Gastrocnemius medialis (tissue), 4 donors: Measurements from ENCODE around the gene BIRC7. TPM values are rescaled to one million over a fixed set of nuclear protein-coding genes. Genes with fewer than 3 reads are reported as not detected.

Experiments
- ATAC-seq, 2 donors: fragments of 150-250 bp; one replicate each; pipeline ENCODE4 v1.9.1; 2016
- DNase-seq, 2 donors: peaks; one replicate each; pipeline ENCODE4 v3.0.0-alpha.2; 2019
- H3K27ac ChIP-seq, 4 donors: fragments of 200-600 bp; sonication (generic); 1 replicate in 1 of 4; 2 replicates in 3 of 4; pipeline ENCODE4 v1.5.1; 2016 to 2018; ENCODE audit warnings: mild to moderate bottlenecking in 2 of 4, moderate library complexity in 1 of 4
- H3K27me3 ChIP-seq, 3 donors: fragments of 200-600 bp; sonication (generic) in 2 of 3; 1 replicate in 1 of 3; 2 replicates in 2 of 3; pipeline versions ENCODE4 v1.5.1 to v1.6.0; 2016 to 2019; ENCODE audit warnings: mild to moderate bottlenecking in 1 of 3, moderate library complexity in 1 of 3
- H3K36me3 ChIP-seq, 2 donors: fragments of 200-600 bp; sonication (generic) in 1 of 2; one replicate each; pipeline ENCODE4 v1.5.1; 2017 to 2018
- H3K4me1 ChIP-seq, 2 donors: fragments of 200-600 bp; sonication (generic) in 1 of 2; one replicate each; pipeline ENCODE4 v1.5.1; 2016 to 2017; ENCODE audit warnings: mild to moderate bottlenecking in 2 of 2
- H3K4me3 ChIP-seq, 4 donors: fragments of 200-600 bp; sonication (generic) in 3 of 4; 1 replicate in 1 of 4; 2 replicates in 3 of 4; pipeline ENCODE4 v1.5.1; 2016 to 2019; ENCODE audit warnings: mild to moderate bottlenecking in 2 of 4
- H3K9me3 ChIP-seq, 3 donors: fragments of 200-600 bp; sonication (generic) in 2 of 3; 1 replicate in 1 of 3; 2 replicates in 2 of 3; pipeline ENCODE4 v1.5.1; 2016 to 2019
- POLR2A ChIP-seq, 2 donors: fragments of 450-650 bp; IDR thresholded peaks; one replicate each; pipeline ENCODE4 v1.6.1; 2017; ENCODE audit warnings: antibody characterized with exemption in 2 of 2, mild to moderate bottlenecking in 2 of 2, moderate library complexity in 2 of 2
- in situ Hi-C, 4 donors: fragments of 200-750 bp; cut with MboI; loops; one replicate each; pipeline versions ENCODE4 v1.15.0 to v1.8.0; 2017; ENCODE audit warnings: low sequenced_read_pairs in 4 of 4
- intact Hi-C: fragments of 100-400 bp; cut with DNase I; formaldehyde crosslinking; loops from one replicate; pipeline ENCODE4 v1.15.1; 2023; ENCODE audit warnings: low total_unique reads
- total RNA-seq, 4 donors: library from RNA; depleted of rRNA; stranded (reverse); fragments of >200 nt; gene quantifications; one replicate each; pipeline versions ENCODE4 v1.1.0 to v1.2.3, GENCODE V29; 2016
- TF ChIP-seq, protein P1 (sequence below), 5 experiments: fragments of 450-650 bp in 3 of 5; fragments of 200-600 bp in 2 of 5; sonication (generic) in 2 of 5; IDR thresholded peaks in 4 of 5; conservative IDR thresholded peaks in 1 of 5; 1 replicate in 4 of 5; 2 replicates in 1 of 5; pipeline ENCODE4 v1.5.1; 2016 to 2019; ENCODE audit warnings: antibody characterized with exemption in 5 of 5, mild to moderate bottlenecking in 3 of 5, moderate library complexity in 3 of 5

BIRC7 gene
- total RNA-seq, 4 donors from 2014 or later: not detected

DNA sequence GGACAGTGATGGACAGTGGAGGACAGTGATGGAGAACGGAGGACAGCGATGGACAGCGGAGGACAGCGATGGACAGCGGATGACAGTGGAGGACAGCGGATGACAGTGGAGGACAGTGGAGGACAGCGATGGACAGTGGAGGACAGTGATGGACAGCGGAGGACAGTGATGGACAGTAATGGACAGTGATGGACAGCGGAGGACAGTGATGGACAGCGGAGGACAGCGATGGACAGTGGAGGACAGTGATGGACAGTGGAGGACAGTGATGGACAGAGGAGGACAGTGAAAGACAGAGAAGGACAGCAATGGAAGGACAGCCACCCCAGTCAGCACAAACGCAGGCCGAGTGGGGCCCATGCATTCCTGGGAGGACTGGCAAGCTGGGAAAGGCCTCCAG, 21.9 kb downstream of the BIRC7 start:
- peaks cover 33 to 50% (median 41%) of the 10 kb centered on the region in 3 donors for H3K27me3 ChIP-seq
- H3K36me3 ChIP-seq: no peaks in the 10 kb centered on the region
- H3K27ac ChIP-seq: no peak overlapping the region
- no peaks in the 10 kb centered on the region for H3K4me1 ChIP-seq
- H3K4me3 ChIP-seq: no peak overlapping the region
- intact Hi-C loops (no loop called here), in situ Hi-C loops (no loop called here)
- TF ChIP-seq, protein P1, sequence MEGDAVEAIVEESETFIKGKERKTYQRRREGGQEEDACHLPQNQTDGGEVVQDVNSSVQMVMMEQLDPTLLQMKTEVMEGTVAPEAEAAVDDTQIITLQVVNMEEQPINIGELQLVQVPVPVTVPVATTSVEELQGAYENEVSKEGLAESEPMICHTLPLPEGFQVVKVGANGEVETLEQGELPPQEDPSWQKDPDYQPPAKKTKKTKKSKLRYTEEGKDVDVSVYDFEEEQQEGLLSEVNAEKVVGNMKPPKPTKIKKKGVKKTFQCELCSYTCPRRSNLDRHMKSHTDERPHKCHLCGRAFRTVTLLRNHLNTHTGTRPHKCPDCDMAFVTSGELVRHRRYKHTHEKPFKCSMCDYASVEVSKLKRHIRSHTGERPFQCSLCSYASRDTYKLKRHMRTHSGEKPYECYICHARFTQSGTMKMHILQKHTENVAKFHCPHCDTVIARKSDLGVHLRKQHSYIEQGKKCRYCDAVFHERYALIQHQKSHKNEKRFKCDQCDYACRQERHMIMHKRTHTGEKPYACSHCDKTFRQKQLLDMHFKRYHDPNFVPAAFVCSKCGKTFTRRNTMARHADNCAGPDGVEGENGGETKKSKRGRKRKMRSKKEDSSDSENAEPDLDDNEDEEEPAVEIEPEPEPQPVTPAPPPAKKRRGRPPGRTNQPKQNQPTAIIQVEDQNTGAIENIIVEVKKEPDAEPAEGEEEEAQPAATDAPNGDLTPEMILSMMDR (IDR thresholded peaks at IDR 0.05 in 4 of 5, conservative IDR thresholded peaks at IDR 0.05 in 1 of 5): no peak
- TF ChIP-seq POLR2A (IDR thresholded peaks at IDR 0.05): no peak
- ATAC-seq: no peak
- H3K9me3 ChIP-seq: no peaks in the 10 kb centered on the region
- DNase-seq: no peak

DNA sequence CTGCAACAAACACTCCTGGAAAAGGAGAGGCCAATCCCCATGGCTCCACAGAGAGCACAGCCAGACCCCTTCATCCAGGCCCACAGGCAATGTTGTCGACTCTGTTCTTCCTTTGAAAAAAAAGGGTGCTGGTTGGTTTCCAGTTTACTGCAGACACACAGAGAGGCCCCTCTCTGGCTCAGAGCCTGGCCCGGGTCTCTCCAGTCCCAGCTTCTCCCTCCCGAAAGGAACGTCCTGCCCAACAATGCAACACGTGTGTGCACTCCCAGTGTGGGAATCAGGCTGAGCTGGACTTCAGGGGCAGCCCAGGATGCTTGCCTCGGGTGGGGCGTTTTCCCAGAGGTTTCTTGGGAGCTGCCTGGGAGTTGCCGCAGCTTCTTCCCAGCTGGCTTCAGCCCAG, 23.1 kb downstream of the BIRC7 start:
- TF ChIP-seq POLR2A (IDR thresholded peaks at IDR 0.05): no peak
- TF ChIP-seq, protein P1 (IDR thresholded peaks at IDR 0.05 in 4 of 5, conservative IDR thresholded peaks at IDR 0.05 in 1 of 5): no peak
- no peaks in the 10 kb centered on the region for H3K36me3 ChIP-seq
- in situ Hi-C loops: no loop called here
- H3K4me3 ChIP-seq: no peak overlapping the region
- no peak overlapping the region for H3K27ac ChIP-seq
- peaks cover 26 to 46% (median 34%) of the 10 kb centered on the region in 3 donors for H3K27me3 ChIP-seq
- DNase-seq: no peak
- intact Hi-C loops: no loop called here
- no peaks in the 10 kb centered on the region for H3K4me1 ChIP-seq
- no peak for ATAC-seq
- H3K9me3 ChIP-seq: no peaks in the 10 kb centered on the region

DNA sequence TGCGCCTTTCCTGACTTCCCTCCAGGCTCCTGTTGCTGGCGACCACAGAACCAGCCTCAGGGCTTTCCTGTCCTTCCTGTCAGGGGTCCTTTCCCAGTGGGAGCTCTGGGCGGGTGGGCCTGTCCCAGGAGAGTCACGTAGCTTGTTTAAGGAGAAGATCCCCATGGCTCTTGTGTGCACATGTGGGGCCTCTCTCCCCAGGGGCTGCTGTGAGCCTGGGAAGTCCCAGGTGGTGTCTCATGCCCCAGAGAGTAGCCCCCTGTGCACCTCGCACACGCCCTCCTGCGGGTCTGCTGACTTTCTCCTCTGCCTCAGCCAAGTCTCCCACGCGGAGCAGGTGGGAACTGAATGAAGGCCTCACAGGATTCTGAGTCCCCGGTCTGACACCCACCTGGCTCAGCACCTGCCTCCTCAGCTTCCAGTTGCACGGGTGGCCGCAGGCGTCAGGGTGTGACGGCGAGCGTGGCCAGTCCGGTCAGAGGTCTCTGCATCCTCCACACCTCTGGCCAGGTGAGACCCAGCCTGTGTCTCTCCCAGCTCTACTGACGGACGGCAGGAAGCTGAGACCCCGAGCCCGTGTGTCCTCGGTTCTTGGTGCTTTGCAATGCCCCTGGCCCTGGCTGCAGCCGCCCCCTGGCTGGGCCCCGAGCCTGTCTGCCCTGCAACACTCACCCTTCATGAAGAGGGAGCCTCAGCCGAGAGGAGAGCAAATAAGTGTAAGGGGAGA, 24.2 kb downstream of the BIRC7 start:
- H3K27me3 ChIP-seq: peaks cover 26 to 43% (median 39%) of the 10 kb centered on the region in 3 donors
- DNase-seq (no peak), ATAC-seq (no peak)
- no peaks in the 10 kb centered on the region for H3K9me3 ChIP-seq
- H3K4me1 ChIP-seq: no peaks in the 10 kb centered on the region
- in situ Hi-C loops (no loop called here), intact Hi-C loops (no loop called here)
- H3K4me3 ChIP-seq: no peak overlapping the region
- no peak for TF ChIP-seq POLR2A (IDR thresholded peaks at IDR 0.05)
- TF ChIP-seq, protein P1 (IDR thresholded peaks at IDR 0.05 in 4 of 5, conservative IDR thresholded peaks at IDR 0.05 in 1 of 5): no peak
- H3K36me3 ChIP-seq: no peaks in the 10 kb centered on the region
- H3K27ac ChIP-seq: no peak overlapping the region

DNA sequence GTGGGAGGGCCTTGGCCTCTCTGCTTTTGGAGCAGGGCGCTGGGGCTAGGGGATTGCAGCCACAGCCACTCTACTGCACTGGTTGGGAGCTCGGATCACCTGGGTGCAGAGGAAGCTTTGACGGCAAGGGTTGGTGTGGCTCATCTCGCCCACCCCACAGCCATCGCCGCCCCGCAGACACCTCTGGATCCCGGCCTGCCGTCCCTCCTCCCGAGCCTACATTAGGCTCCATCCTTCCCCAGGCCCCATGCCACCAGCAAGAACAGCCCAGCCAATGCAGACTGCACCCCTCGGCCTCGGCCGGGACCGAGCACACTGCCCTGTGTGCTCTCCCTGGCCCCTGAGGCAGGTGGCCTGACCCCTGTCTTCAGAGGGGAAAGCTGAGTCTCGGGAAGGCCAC, 24.8 kb downstream of the BIRC7 start:
- no peak overlapping the region for H3K4me3 ChIP-seq
- ATAC-seq: no peak
- no peak overlapping the region for H3K27ac ChIP-seq

More for the DNA sequence above, 24.8 kb downstream of the BIRC7 start:
- in situ Hi-C loops: no loop called here
- TF ChIP-seq, protein P1 (IDR thresholded peaks at IDR 0.05 in 4 of 5, conservative IDR thresholded peaks at IDR 0.05 in 1 of 5): no peak
- TF ChIP-seq POLR2A (IDR thresholded peaks at IDR 0.05): no peak
- intact Hi-C loops: no loop called here
- no peaks in the 10 kb centered on the region for H3K9me3 ChIP-seq
- DNase-seq: no peak
- H3K4me1 ChIP-seq: no peaks in the 10 kb centered on the region
- H3K27me3 ChIP-seq: peaks cover 20 to 41% (median 39%) of the 10 kb centered on the region in 3 donors
- H3K36me3 ChIP-seq: no peaks in the 10 kb centered on the region
